Right kidney (tissue), 9 donors: Measurements from ENCODE around the gene IZUMO2.

Experiments
- DNase-seq: peaks from one replicate; pipeline ENCODE4 v3.0.0-alpha.2; 2016
- long read RNA-seq, 8 donors: transcript quantifications; one replicate each; lab custom pipeline, GENCODE V29; 2026

Gene IZUMO2
- long read RNA-seq, donor 1 = 0 reads
- long read RNA-seq, donor 2 = 0 reads
- long read RNA-seq, donor 3 = 0 reads
- long read RNA-seq, donor 4 = 0 reads
- long read RNA-seq, donor 5 = 0 reads
- long read RNA-seq, donor 6 = 0 reads
- long read RNA-seq, donor 7 = 0 reads
- long read RNA-seq, donor 8 = 0 reads

- DNase-seq = no peak
These were observed at the start of gene IZUMO2 for GRCh38 chr19:50162988-50163387. Gene IZUMO2, minus strand, starts transcription at chr19:50163281. Its CDS starts 87 bp downstream, at chr19:50163194.

DNA sequence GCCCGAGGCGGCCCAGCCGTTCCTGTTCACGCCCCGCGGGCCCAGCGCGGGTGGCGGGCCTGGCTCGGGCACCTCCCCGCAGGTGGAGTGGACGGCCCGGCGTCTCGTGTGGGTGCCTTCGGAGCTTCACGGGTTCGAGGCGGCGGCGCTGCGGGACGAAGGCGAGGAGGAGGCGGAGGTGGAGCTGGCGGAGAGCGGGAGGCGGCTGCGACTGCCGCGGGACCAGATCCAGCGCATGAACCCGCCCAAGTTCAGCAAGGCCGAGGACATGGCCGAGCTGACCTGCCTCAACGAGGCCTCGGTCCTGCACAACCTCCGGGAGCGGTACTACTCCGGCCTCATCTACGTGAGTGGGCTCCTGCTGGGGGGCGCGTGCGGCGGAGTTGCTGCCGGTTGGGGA is 47.3 kb upstream of the IZUMO2 start:
- DNase-seq = no peak

DNA sequence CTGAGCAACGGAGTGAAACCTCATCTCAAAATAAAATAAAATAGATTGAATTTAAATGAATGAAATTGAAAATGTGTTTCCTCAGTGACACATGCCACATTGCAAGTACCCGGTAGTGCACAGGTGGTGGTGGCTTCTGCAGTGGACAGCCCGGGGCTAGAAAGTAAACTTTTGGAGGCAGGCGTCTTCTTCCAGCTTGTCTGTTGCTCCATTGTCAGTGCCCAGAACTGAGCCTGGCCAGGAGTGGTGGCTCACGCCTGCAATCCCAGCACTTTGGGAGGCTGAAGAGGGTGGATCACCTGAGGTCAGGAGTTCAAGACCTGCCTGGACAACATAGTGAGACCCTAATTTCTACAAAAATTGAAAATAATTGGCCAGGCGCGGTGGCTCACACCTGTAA is 46.0 kb upstream of the IZUMO2 start:
- no peak for DNase-seq

DNA sequence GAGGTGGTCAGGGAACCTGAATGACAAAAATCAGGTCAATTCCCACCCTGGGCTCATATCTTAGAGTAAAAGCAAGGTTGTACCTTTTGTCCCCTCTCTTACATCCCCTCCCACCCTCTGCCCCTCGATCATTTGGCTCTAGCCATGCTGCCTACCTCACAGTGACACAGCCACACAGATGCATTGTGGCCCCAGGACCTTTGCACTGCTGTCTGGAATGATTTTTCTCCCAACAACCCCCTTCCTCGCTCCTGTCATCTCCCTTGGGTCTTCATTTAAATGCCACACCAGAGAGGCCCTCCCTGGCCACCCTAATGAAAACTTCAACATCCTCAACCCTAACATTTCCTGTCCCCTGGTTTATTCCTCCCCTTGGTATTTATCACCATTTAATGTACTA is 44.6 kb upstream of the IZUMO2 start:
- DNase-seq = no peak

DNA sequence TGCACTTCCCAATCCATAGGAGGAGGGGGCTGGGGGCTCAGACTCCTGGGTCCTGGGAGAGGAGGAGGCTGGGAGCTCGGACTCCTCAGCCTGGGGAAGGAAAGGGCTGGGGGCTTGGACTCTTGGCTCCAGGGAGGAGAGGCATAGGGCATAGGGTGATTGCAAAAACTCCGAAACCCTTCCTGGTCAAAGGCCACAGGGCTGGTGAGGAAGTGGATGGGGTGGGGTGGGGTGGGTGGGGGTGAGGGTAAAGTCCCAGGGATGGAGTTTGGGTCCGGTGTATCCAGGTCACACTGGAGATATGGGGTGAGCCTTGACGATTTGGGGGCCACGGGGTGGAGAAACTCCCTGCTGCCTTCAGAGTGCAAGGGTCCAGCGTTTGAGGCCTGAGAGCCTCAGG is 43.1 kb upstream of the IZUMO2 start:
- no peak for DNase-seq

- DNase-seq = peak; percentile 12
These were observed 42.6 kb upstream of the IZUMO2 start for GRCh38 chr19:50205681-50206138.

DNA sequence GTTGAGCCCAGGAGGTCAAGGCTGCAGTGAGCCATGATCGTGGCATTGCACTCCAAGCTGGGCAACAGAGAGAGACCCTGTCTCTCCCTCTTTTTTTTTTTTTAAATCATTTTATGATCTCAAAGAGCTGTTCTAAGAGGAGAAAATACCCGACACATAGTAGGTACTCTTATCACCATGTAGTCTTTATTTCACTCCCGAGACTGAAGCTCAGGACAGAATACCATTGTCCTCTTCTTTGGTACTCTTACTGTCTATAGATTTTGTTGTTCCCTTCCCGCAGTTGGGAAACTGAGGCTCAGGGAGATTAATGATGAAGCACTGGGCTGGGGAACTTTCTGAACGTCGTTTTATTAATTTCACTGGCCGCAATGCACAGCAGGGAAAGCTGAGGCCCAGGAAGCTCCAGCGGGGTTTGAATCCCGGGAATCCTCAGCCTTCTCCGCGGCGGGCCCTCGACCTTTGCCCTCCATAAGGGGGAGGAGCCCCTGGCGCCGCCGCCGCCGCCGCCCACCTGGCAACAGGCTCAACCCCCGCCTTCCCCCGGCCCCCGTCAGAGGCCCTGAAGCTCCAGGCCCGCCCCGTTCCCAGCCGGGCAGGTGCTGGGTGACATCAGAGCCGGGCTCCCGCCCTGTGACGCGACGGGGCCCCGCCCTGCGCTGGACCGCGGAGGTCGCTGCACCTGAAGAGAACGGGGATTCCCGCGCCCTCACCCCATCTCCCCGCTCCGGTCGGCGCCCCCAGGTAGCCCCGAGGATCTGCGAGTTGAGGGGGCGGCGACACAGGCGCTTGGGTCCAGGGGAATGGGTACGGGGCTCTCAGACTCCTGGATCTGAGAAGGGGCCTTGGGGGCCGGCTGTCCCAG is 42.0 kb upstream of the IZUMO2 start:
- peak; percentile 59 for DNase-seq

DNA sequence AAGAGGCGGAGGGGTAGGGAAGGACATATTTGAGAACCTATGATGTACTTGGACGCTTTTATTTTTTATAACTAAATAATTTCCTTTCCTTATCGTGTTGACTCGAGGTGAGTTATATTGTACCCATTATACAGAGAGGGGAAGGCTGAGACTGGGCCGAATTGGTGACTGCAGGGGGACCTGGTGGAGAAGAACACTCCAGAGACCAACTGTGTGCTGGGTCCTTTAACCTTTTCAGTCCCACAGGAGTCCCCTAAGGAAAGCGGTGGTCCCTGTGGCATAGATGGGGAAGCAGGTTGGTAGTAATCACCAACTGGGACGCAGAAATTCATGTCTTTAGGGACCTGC is 41.0 kb upstream of the IZUMO2 start:
- no peak for DNase-seq

DNA sequence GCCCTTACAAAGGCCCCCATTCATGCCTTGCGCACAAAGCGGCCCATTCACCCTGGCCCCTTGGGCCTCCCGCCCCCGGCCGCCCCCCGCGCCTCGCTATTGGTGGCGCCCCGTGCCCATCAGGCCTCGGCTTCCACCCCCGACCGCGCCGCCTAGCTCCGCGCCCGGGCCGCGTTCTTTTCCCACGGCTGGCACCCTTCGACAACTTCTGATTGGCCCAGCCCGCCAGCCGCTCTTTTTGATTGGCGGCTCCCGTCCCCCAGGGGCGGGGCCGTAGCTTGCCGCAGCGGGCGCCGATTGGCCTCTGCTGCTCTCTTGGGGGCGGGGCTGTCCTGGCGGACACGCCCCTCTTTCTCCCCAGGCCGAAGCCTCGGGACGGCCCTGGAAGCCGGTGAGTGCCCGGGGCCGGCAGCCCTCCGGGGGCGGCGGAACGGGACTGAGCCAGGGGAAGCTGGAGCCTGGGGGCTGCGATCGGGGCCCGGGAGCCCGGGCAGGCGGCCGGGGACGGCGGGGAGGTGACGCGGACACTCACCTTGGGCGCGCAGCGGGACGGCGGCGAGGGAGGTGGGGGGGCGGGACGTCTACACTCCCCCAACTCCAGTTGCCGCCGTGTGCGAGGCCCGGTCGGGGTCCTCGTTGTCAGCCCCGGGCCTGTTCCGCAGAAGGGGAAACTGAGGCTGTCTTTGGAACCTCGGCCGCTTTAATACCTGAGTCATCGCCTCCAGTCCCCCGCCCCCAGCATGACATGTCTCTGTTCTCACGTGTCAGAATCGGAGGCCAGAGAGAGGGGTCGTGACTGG is 40.4 kb upstream of the IZUMO2 start, which contains the start of gene MYH14:
TSS of gene MYH14 (plus strand) at position 342 of the 800 bp plus-strand sequence. CDS start 6,744 bp downstream, outside the sequence.
- peak; percentile 86 for DNase-seq

DNA sequence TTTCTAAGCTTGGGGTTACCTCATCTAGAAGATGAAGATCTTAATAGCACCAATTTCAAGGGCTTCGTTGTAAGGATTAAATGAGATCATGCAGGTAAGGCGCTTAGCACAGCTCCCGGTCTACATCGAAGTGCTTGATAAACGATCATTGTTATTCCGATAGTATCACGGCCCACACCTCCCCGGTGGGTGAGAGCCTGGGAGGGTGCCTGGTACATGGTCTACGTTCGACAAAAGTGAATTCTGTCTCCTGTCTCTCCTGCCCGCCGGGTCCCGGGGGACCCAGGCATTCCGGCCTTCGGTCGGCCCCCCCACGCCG is 39.8 kb upstream of the IZUMO2 start:
- DNase-seq = no peak

- no peak for DNase-seq
These were observed 39.3 kb upstream of the IZUMO2 start for GRCh38 chr19:50202386-50202785.

GRCh38 chr19:50199259-50199555 is 36.1 kb upstream of the IZUMO2 start:
- no peak for DNase-seq

GRCh38 chr19:50198431-50199258 is 35.6 kb upstream of the IZUMO2 start:
- DNase-seq = no peak

DNA sequence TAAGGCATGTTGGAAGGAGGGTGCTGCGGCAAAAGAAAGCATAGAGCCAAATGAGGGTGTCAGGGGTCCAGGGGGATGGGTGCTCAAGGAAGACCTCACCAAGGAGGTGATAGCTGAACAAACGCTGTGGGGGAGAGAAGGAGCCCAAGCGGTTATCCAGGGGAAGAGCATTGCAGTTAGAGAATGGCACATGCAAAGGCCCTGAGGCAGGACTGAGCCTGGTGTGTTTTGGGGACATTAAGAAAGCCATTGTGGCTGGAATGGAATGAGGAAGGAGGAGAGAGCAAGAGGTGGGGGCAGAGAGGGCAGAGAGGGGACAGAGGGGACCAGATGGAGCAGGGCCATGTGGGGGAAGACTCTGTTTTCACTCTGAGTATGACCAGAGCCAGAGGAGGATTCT is 34.3 kb upstream of the IZUMO2 start:
- no peak for DNase-seq

DNA sequence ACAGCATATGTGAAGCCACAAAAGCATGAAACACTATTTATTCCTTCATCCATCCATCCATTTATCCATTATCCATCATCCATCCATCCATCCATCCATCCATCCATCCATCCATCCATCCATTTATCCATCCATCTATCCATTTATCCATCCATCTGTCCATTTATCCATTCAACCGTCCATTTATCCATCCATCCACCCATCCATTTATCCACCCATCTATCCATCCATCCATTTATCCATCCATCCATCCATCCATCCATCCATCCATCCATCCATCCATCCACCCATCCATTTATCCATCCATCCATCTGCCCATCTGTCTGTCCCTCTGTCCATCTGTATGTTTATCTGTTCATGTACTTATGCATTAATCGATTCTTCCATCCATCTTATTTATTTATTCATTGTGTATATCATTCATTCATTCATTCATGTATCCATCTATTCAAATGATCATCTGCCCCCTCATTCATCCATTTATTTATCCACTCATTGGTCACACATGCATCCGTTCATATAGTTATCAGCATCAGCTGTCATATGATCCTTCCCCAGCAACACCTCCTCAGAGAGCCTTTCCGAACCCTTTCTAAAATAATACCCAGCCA is 33.3 kb upstream of the IZUMO2 start:
- no peak for DNase-seq

DNA sequence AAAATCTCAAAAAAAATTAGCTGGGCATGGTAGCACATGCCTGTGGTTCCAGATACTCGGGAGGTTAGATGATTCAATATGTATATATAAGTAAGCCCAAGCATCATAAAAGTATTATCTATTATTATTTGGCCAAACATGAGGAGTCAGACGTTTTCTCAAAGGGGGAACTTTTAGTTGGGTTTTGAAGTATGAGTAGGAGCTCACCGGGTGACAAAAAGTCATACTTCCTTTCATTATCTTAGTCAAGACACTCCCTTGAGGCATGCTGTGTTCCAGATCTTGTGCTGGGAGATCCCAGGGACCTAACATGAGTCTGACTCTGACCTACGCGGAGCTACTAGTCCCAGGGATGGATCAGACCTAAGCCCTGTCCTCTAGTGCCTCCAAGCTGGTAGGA is 32.1 kb upstream of the IZUMO2 start:
- DNase-seq = no peak

- DNase-seq = no peak
These were observed 29.6 kb upstream of the IZUMO2 start for GRCh38 chr19:50192463-50193211.

GRCh38 chr19:50191216-50191615 is 28.1 kb upstream of the IZUMO2 start:
- DNase-seq = peak; percentile 26

- DNase-seq = no peak
These were observed 27.4 kb upstream of the IZUMO2 start for GRCh38 chr19:50190439-50190891.

DNA sequence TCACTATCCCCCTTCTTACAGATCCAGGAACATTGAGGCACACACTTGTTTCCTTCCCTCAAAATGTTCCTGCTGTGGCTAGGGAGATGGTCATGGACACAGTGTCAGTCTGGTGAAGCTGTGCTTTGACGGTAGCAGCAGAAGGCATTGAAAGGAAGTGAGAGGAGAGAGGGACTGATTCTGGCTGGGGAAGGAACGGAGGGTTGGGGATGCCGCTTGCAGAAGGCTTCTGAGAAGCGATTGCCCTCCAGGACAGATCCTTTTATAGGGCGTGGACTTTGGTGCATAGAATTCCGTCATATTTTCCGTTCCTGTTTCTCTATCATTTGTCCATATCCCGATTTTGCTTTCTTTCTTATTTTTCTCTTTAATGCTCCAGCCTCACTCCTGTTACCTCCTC is 26.2 kb upstream of the IZUMO2 start:
- DNase-seq = no peak

DNA sequence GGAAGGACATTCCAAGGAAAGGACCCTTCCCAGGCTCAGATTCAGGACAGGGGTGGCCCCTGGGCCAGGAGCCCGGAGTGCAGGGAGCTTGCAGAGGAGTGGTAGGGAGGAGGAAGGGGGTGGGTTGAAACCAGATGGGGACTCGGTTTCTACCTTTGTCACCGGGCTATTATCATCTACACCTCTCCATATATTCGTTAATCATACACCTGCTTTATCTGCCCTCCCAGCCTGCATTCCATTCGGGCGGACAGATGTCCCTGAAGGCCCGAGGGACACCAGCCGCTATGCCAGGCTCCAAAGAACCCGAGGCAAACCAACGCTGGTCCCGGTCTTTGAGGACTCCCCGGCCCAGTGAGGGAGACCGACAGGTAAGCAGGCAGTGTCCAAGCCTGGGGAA is 24.9 kb upstream of the IZUMO2 start:
- no peak for DNase-seq
